WI38 (cell line): ENCODE measurements around the gene NT5C1A.

Experiments used
- H3K4me3 ChIP-seq: 2 replicates; pipeline ENCODE4 v1.5.1; 2011; ENCODE audit warnings: low read depth, mild to moderate bottlenecking, control low read depth, low read length
- TF ChIP-seq, protein P1 (sequence below): IDR thresholded peaks from 2 replicates; pipeline ENCODE4 v1.5.1; 2012; ENCODE audit warnings: low read depth, mild to moderate bottlenecking, control low read depth, low read length

Gene NT5C1A

GRCh38 chr1:39689635-39690034 lies 17.7 kb upstream of the NT5C1A start:
- no peak overlapping the region for H3K4me3 ChIP-seq
- TF ChIP-seq, protein P1, sequence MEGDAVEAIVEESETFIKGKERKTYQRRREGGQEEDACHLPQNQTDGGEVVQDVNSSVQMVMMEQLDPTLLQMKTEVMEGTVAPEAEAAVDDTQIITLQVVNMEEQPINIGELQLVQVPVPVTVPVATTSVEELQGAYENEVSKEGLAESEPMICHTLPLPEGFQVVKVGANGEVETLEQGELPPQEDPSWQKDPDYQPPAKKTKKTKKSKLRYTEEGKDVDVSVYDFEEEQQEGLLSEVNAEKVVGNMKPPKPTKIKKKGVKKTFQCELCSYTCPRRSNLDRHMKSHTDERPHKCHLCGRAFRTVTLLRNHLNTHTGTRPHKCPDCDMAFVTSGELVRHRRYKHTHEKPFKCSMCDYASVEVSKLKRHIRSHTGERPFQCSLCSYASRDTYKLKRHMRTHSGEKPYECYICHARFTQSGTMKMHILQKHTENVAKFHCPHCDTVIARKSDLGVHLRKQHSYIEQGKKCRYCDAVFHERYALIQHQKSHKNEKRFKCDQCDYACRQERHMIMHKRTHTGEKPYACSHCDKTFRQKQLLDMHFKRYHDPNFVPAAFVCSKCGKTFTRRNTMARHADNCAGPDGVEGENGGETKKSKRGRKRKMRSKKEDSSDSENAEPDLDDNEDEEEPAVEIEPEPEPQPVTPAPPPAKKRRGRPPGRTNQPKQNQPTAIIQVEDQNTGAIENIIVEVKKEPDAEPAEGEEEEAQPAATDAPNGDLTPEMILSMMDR: no peak

GRCh38 chr1:39689214-39689613 lies 17.3 kb upstream of the NT5C1A start:
- TF ChIP-seq, protein P1: no peak

GRCh38 chr1:39688706-39689105 lies 16.8 kb upstream of the NT5C1A start:
- no peak overlapping the region for H3K4me3 ChIP-seq
- TF ChIP-seq, protein P1: no peak

More at GRCh38 chr1:39689214-39689613, 17.3 kb upstream of the NT5C1A start:
- no peak overlapping the region for H3K4me3 ChIP-seq

DNA sequence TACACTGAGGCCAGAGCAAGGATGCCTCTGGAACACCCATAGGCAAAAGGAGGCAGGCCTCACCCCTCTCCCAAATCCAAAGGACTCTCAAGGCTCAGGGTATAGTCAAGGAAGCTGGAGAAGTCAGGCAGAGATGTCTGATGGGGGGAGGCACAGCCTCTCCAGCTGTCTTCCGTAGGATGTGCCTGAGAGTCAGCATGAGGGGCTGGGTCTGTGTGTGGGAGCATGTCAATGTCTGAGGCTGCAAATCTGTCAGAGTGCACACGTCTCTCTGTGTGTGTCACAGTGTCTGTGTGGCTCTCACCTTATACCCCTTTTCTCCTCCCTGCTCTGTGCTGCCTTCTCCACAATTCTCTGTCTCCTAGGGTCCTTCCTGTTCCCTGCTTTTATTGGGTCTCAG lies 15.3 kb upstream of the NT5C1A start:
- H3K4me3 ChIP-seq: no peak overlapping the region
- TF ChIP-seq, protein P1: no peak

GRCh38 chr1:39685071-39685470 lies 13.2 kb upstream of the NT5C1A start:
- no peak overlapping the region for H3K4me3 ChIP-seq
- TF ChIP-seq, protein P1: no peak

- TF ChIP-seq, protein P1: no peak
Measured at GRCh38 chr1:39684313-39684664, 12.4 kb upstream of the NT5C1A start.

GRCh38 chr1:39683591-39684312 lies 11.8 kb upstream of the NT5C1A start:
- no peak overlapping the region for H3K4me3 ChIP-seq
- TF ChIP-seq, protein P1: no peak

More at GRCh38 chr1:39684313-39684664, 12.4 kb upstream of the NT5C1A start:
- no peak overlapping the region for H3K4me3 ChIP-seq
